GM12878 (cell line): Measurements from ENCODE around the gene CLDN5. TPM values are rescaled to one million over a fixed set of nuclear protein-coding genes. Genes with fewer than 3 reads are reported as not detected.

Experiments used
- ATAC-seq: fragments of 200-7000 bp; cut with Tn5 transposase; 3 replicates; pipeline ENCODE4 v1.9.1; 2020; ENCODE audit warnings: mild to moderate bottlenecking, moderate library complexity
- BruUV-seq: library from RNA; stranded (reverse); fragments of 400-500 nt; replicated peaks from 2 replicates; lab custom pipeline; 2021; lab: Mats Ljungman, UMichigan
- CTCF ChIA-PET: fragments of 300-600 bp; sonication (Branson Sonifier 250); formaldehyde crosslinking; extraction: SDS; loops from one replicate; lab custom pipeline; 2021; ENCODE audit warnings: inconsistent platforms; lab: Yijun Ruan, JAX
- POLR2A ChIA-PET: fragments of 350-600 bp; formaldehyde crosslinking; extraction: SDS; loops from one replicate; lab custom pipeline; 2021; ENCODE audit warnings: inconsistent platforms; lab: Charles Lee
- RAD21 ChIA-PET: fragments of 300-600 bp; sonication (Branson Sonifier 250); formaldehyde crosslinking; loops from one replicate; lab custom pipeline; 2023; ENCODE audit warnings: antibody characterized with exemption; ENCODE audit not compliant: unreplicated experiment; lab: Charles Lee
- SMC1A ChIA-PET: fragments of 300-600 bp; sonication (Branson Sonifier 250); formaldehyde crosslinking; loops from one replicate; lab custom pipeline; 2023; ENCODE audit not compliant: unreplicated experiment, uncharacterized antibody; lab: Charles Lee
- DNase-seq: peaks from one replicate; pipeline ENCODE4 v3.0.0-alpha.2; 2011; ENCODE audit warnings: low read depth, low spot score
- FAIRE-seq: peaks from 3 replicates; lab custom pipeline; 2011; peaks lifted over from hg19 to GRCh38; lab: Jason Lieb, UNC
- H2AFZ ChIP-seq: 2 replicates; pipeline ENCODE4 v1.6.0; 2011; ENCODE audit warnings: low read depth, low read length, control low read depth; ENCODE audit not compliant: control insufficient read depth
- H3K27ac ChIP-seq: 2 replicates; pipeline ENCODE4 v1.5.1; 2011; ENCODE audit warnings: control low read depth; ENCODE audit not compliant: control insufficient read depth, insufficient read depth
- H3K27me3 ChIP-seq, 2 experiments: replicated peaks in 1 of 2; 2 replicates each; pipeline versions ENCODE4 v1.6.0 to v1.6.1; 2011; ENCODE audit warnings: low read length in 1 of 2; ENCODE audit not compliant: control insufficient read depth in 2 of 2, insufficient read depth in 2 of 2
- H3K36me3 ChIP-seq, 2 experiments: 2 replicates each; pipeline ENCODE4 v1.5.1; 2011; ENCODE audit warnings: low read length in 1 of 2; ENCODE audit not compliant: control insufficient read depth in 2 of 2, insufficient read depth in 2 of 2
- H3K4me1 ChIP-seq: 2 replicates; pipeline ENCODE4 v1.6.1; 2011; ENCODE audit warnings: mild to moderate bottlenecking, low read length, moderate library complexity, mixed read lengths; ENCODE audit not compliant: control insufficient read depth, insufficient read depth
- H3K4me2 ChIP-seq: 2 replicates; pipeline ENCODE4 v1.6.0; 2011; ENCODE audit warnings: control low read depth; ENCODE audit not compliant: control insufficient read depth, insufficient read depth
- H3K4me3 ChIP-seq: fragments of 200-600 bp; sonication (generic); 2 replicates; pipeline ENCODE4 v1.5.1; 2016
- H3K79me2 ChIP-seq: 2 replicates; pipeline ENCODE4 v1.6.0; 2011; ENCODE audit warnings: low read length; ENCODE audit not compliant: control insufficient read depth, insufficient read depth
- H3K9ac ChIP-seq: 2 replicates; pipeline ENCODE4 v1.8.0; 2011; ENCODE audit warnings: low read length, control low read depth, mixed read lengths; ENCODE audit not compliant: control insufficient read depth, insufficient read depth
- H3K9me3 ChIP-seq: replicated peaks from 3 replicates; pipeline ENCODE4 v1.5.1; 2011; ENCODE audit warnings: mild to moderate bottlenecking, low read length; ENCODE audit not compliant: control insufficient read depth, insufficient read depth
- H4K20me1 ChIP-seq: 2 replicates; pipeline ENCODE4 v1.6.0; 2011; ENCODE audit not compliant: control insufficient read depth, insufficient read depth
- BMI1 ChIP-seq: fragments of 450-650 bp; IDR thresholded peaks from 2 replicates; pipeline ENCODE4 v1.6.1; 2016; ENCODE audit warnings: mild to moderate bottlenecking, moderate library complexity, borderline replicate concordance
- ESRRA ChIP-seq: IDR thresholded peaks from 2 replicates; pipeline ENCODE4 v1.6.1; 2012; ENCODE audit warnings: mild to moderate bottlenecking, low read length, improper control_type of control experiment
- FOXK2 ChIP-seq: fragments of 450-650 bp; IDR thresholded peaks from 2 replicates; pipeline ENCODE4 v1.6.1; 2017; ENCODE audit warnings: mild to moderate bottlenecking, moderate library complexity
- GABPA ChIP-seq: IDR thresholded peaks from 2 replicates; pipeline ENCODE4 v1.6.1; 2014; ENCODE audit warnings: antibody characterized with exemption, low read depth, mild to moderate bottlenecking, inconsistent platforms
- HDAC2 ChIP-seq: fragments of 200-600 bp; sonication (generic); IDR thresholded peaks from 2 replicates; pipeline ENCODE4 v1.6.1; 2017
- JUNB ChIP-seq: IDR thresholded peaks from 2 replicates; pipeline ENCODE4 v1.6.1; 2016; ENCODE audit warnings: antibody characterized with exemption, mild to moderate bottlenecking
- MXI1 ChIP-seq: fragments of 150-350 bp; IDR thresholded peaks from 2 replicates; pipeline ENCODE4 v1.6.1; 2011; ENCODE audit warnings: low read depth, mild to moderate bottlenecking, inconsistent platforms, low read length, improper control_type of control experiment
- NFYB ChIP-seq: IDR thresholded peaks from 2 replicates; pipeline ENCODE4 v1.6.1; 2011; ENCODE audit warnings: low read depth, mild to moderate bottlenecking, low read length, improper control_type of control experiment, moderate library complexity; ENCODE audit not compliant: insufficient read depth
- NRF1 ChIP-seq: conservative IDR thresholded peaks from 2 replicates; pipeline ENCODE4 v1.6.1; 2011; ENCODE audit warnings: mild to moderate bottlenecking, low read depth, low read length, improper control_type of control experiment
- PAX8 ChIP-seq: fragments of 450-650 bp; IDR thresholded peaks from 2 replicates; pipeline ENCODE4 v1.6.1; 2017; ENCODE audit warnings: mild to moderate bottlenecking, moderate library complexity
- PBX3 ChIP-seq: IDR thresholded peaks from 2 replicates; pipeline ENCODE4 v1.6.1; 2011; ENCODE audit warnings: mild to moderate bottlenecking, low read depth, low read length, moderate library complexity; ENCODE audit not compliant: insufficient replicate concordance
- PML ChIP-seq: IDR thresholded peaks from 2 replicates; pipeline ENCODE4 v1.6.1; 2012; ENCODE audit warnings: low read length, inconsistent platforms
- POU2F2 ChIP-seq: IDR thresholded peaks from 3 replicates; pipeline ENCODE4 v1.6.1; 2011; ENCODE audit warnings: low read depth, mild to moderate bottlenecking, low read length, borderline replicate concordance
- RB1 ChIP-seq: fragments of 450-650 bp; formaldehyde crosslinking; IDR thresholded peaks from 2 replicates; pipeline ENCODE4 v1.6.1; 2017; ENCODE audit warnings: mild to moderate bottlenecking, borderline replicate concordance
- RFX5 ChIP-seq: IDR thresholded peaks from 2 replicates; pipeline ENCODE4 v1.6.1; 2011; ENCODE audit warnings: low read depth, low read length, improper control_type of control experiment
- RUNX3 ChIP-seq: IDR thresholded peaks from 2 replicates; pipeline ENCODE4 v1.6.1; 2012; ENCODE audit warnings: low read length, inconsistent platforms
- ZBTB11 ChIP-seq: fragments of 450-650 bp; formaldehyde crosslinking; IDR thresholded peaks from 2 replicates; pipeline ENCODE4 v1.5.0; 2022; ENCODE audit warnings: mild to moderate bottlenecking, missing genetic modification characterization
- ZNF274 ChIP-seq: IDR thresholded peaks from one replicate; pipeline ENCODE4 v1.8.0; 2011; ENCODE audit not compliant: insufficient read length, insufficient read depth
- WGBS: methylation state at CpG from one replicate; pipeline ENCODE4 v1.1.6; 2016; ENCODE audit warnings: low lambda C conversion rate; ENCODE audit not compliant: insufficient replicate concordance, insufficient coverage; ENCODE audit errors: missing lambda C conversion rate; 5-methylcytosine and 5-hydroxymethylcytosine counted together
- in situ Hi-C: fragments of 300-500 bp; cut with MboI; formaldehyde crosslinking; loops from 9 replicates; pipeline ENCODE4 v1.14.3; 2018; ENCODE audit warnings: mixed read lengths
- intact Hi-C: fragments of 100-400 bp; cut with micrococcal nuclease; formaldehyde crosslinking; loops from one replicate; pipeline ENCODE4 v1.14.2; 2022; ENCODE audit not compliant: unreplicated experiment
- polyA plus RNA-seq, 11 experiments: library from polyadenylated mRNA; depleted of rRNA in 4 of 11; unstranded in 6 of 11; stranded (reverse) in 5 of 11; fragments of >200 nt; fragmentation: Nextera tagmentation in 4 of 11; fragmentation: Illumina TruSeq in 1 of 11; extraction: Ambion mirVana in 4 of 11; extraction: Trizol in 1 of 11; gene quantifications; 1 replicate in 1 of 11; 2 replicates in 10 of 11; pipeline versions ENCODE4 v1.2.1 to v1.2.3, GENCODE V29; 2011 to 2016; ENCODE audit warnings: inconsistent platforms in 2 of 11, missing spikeins in 2 of 11, low read depth in 1 of 11
- total RNA-seq, 4 experiments: library from RNA; depleted of rRNA in 3 of 4; stranded (reverse); fragments of >200 nt in 3 of 4; fragmentation: Illumina TruSeq in 1 of 4; extraction: Trizol in 1 of 4; gene quantifications; 2 replicates each; pipeline versions ENCODE4 v1.2.1 to v1.2.3, GENCODE V29; 2013 to 2021
- TF ChIP-seq, protein P1 (sequence below): fragments of 450-650 bp; IDR thresholded peaks from 2 replicates; pipeline ENCODE4 v1.6.1; 2017; ENCODE audit warnings: low read depth, mild to moderate bottlenecking, moderate library complexity

Gene CLDN5
- total and polyA plus RNA-seq, 10 of the 15 experiments (the other 5 are each of a cell fraction or from before 2014, with no cell fraction given) = 0.15 TPM; not detected in 9

GRCh38 chr22:19556963-19557545 lies 32.8 kb upstream of the CLDN5 start:
- Histone ChIP-seq H3K4me2 (no peak overlapping the region), H3K9ac (no peak overlapping the region), H3K79me2 (no peaks in the 10 kb centered on the region), H3K36me3 (no peaks in the 10 kb centered on the region), H3K27me3 (no peaks in the 10 kb centered on the region; a peak in 1 of 4 replicates), H3K27ac (no peak overlapping the region), H3K4me3 (no peak overlapping the region), H2AFZ (no peak overlapping the region), H3K4me1 (no peaks in the 10 kb centered on the region), H3K9me3 (no peaks in the 10 kb centered on the region; the same call in 2 of the 3 replicates), H4K20me1 (no peaks in the 10 kb centered on the region)
- DNase-seq (no peak), ATAC-seq (no peak), FAIRE-seq (no peak)
- WGBS = 61% methylated on average over 10 of the region's 10 CpGs
- TF ChIP-seq PBX3 (no peak), MXI1 (no peak), ESRRA (no peak), BMI1 (no peak), NFYB (no peak), FOXK2 (no peak), PML (no peak), GABPA (no peak), PAX8 (no peak), HDAC2 (no peak), NRF1 (no peak), ZNF274 (no peak), RUNX3 (no peak), JUNB (no peak), POU2F2 (no peak), RB1 (no peak), ZBTB11 (CRISPR knock-in tag) (no peak), RFX5 (no peak)
- TF ChIP-seq, protein P1, sequence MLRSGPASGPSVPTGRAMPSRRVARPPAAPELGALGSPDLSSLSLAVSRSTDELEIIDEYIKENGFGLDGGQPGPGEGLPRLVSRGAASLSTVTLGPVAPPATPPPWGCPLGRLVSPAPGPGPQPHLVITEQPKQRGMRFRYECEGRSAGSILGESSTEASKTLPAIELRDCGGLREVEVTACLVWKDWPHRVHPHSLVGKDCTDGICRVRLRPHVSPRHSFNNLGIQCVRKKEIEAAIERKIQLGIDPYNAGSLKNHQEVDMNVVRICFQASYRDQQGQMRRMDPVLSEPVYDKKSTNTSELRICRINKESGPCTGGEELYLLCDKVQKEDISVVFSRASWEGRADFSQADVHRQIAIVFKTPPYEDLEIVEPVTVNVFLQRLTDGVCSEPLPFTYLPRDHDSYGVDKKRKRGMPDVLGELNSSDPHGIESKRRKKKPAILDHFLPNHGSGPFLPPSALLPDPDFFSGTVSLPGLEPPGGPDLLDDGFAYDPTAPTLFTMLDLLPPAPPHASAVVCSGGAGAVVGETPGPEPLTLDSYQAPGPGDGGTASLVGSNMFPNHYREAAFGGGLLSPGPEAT = no peak
- ChIA-PET RAD21 (no interaction called here), CTCF (no interaction called here), SMC1A (no interaction called here), POLR2A (interaction anchor here (0.5 kb wide), 1 partner anchor 44 kb away, joined by 3 read pairs; no protein-coding TSS in a partner anchor)
- BruUV-seq = no TSS peak
- intact Hi-C loops = no loop called here
- in situ Hi-C loops = no loop called here
